ENCODE data around the gene INPPL1.

The INPPL1 gene

GRCh38 chr11:72233056-72233772, 8.6 kb downstream of the INPPL1 start:
- H3K79me2 ChIP-seq (ENCODE audit: insufficient read depth, low read length), result no peaks in the 10 kb centered on the region
- no peak overlapping the region for H3K9ac ChIP-seq (ENCODE audit: low read depth, low read length)
- no peak overlapping the region for H2AFZ ChIP-seq (ENCODE audit: low read depth, low read length)
- TF ChIP-seq CTCF (IDR thresholded peaks at IDR 0.05; ENCODE audit: borderline replicate concordance, extremely low read depth, low read length, poor library complexity, severe bottlenecking), result no peak
- no peak for TF ChIP-seq EZH2 (IDR thresholded peaks at IDR 0.05; ENCODE audit: borderline replicate concordance, low read depth, low read length, severe bottlenecking)
- no peaks in the 10 kb centered on the region for H3K9me3 ChIP-seq (ENCODE audit: insufficient read depth, low read length, severe bottlenecking)
- no peak overlapping the region for H3K27ac ChIP-seq (ENCODE audit: low read length)
- no peak overlapping the region for H3K4me2 ChIP-seq (ENCODE audit: insufficient read depth, low read length)
- ATAC-seq (ENCODE audit: insufficient read depth, low read depth), result no peak
- no peak overlapping the region for H3K4me3 ChIP-seq (ENCODE audit: low read depth in 1 of 2, low read length in 2 of 2)
- H4K20me1 ChIP-seq (ENCODE audit: insufficient read depth, low read length), result peaks cover 33% of the 10 kb centered on the region
- H3K27me3 ChIP-seq (ENCODE audit: insufficient read depth, low read length, poor library complexity), result no peaks in the 10 kb centered on the region
- H3K36me3 ChIP-seq (ENCODE audit: insufficient read depth, low read length), result peaks cover 100% of the 10 kb centered on the region
- DNase-seq, result no peak
- no peaks in the 10 kb centered on the region for H3K4me1 ChIP-seq (ENCODE audit: insufficient read depth, low read length)

- Histone ChIP-seq H3K27me3 (ENCODE audit: insufficient read depth, low read length, poor library complexity) (no peaks in the 10 kb centered on the region), H3K4me1 (ENCODE audit: insufficient read depth, low read length) (no peaks in the 10 kb centered on the region), H3K79me2 (ENCODE audit: insufficient read depth, low read length) (no peaks in the 10 kb centered on the region), H3K4me3 (ENCODE audit: low read depth in 1 of 2, low read length in 2 of 2) (no peak overlapping the region), H3K9ac (ENCODE audit: low read depth, low read length) (no peak overlapping the region), H3K36me3 (ENCODE audit: insufficient read depth, low read length) (peaks cover 96% of the 10 kb centered on the region), H3K4me2 (ENCODE audit: insufficient read depth, low read length) (no peak overlapping the region), H2AFZ (ENCODE audit: low read depth, low read length) (no peak overlapping the region), H4K20me1 (ENCODE audit: insufficient read depth, low read length) (peaks cover 34% of the 10 kb centered on the region), H3K27ac (ENCODE audit: low read length) (no peak overlapping the region), H3K9me3 (ENCODE audit: insufficient read depth, low read length, severe bottlenecking) (no peaks in the 10 kb centered on the region)
- TF ChIP-seq EZH2 (IDR thresholded peaks at IDR 0.05; ENCODE audit: borderline replicate concordance, low read depth, low read length, severe bottlenecking) (no peak), CTCF (IDR thresholded peaks at IDR 0.05; ENCODE audit: borderline replicate concordance, extremely low read depth, low read length, poor library complexity, severe bottlenecking) (no peak)
- DNase-seq (no peak), ATAC-seq (ENCODE audit: insufficient read depth, low read depth) (no peak)
These were observed 9.4 kb downstream of the INPPL1 start for GRCh38 chr11:72233773-72234513.

- H3K9me3 ChIP-seq (ENCODE audit: insufficient read depth, low read length, severe bottlenecking), result no peaks in the 10 kb centered on the region
- no peaks in the 10 kb centered on the region for H3K4me1 ChIP-seq (ENCODE audit: insufficient read depth, low read length)
- H3K27me3 ChIP-seq (ENCODE audit: insufficient read depth, low read length, poor library complexity), result no peaks in the 10 kb centered on the region
- DNase-seq (no peak), ATAC-seq (ENCODE audit: insufficient read depth, low read depth) (no peak)
- H3K4me3 ChIP-seq (ENCODE audit: low read depth in 1 of 2, low read length in 2 of 2), result no peak overlapping the region
- peaks cover 91% of the 10 kb centered on the region for H3K36me3 ChIP-seq (ENCODE audit: insufficient read depth, low read length)
- no peaks in the 10 kb centered on the region for H3K79me2 ChIP-seq (ENCODE audit: insufficient read depth, low read length)
- no peak overlapping the region for H3K9ac ChIP-seq (ENCODE audit: low read depth, low read length)
- H4K20me1 ChIP-seq (ENCODE audit: insufficient read depth, low read length), result peaks cover 30% of the 10 kb centered on the region
- no peak overlapping the region for H2AFZ ChIP-seq (ENCODE audit: low read depth, low read length)
- no peak overlapping the region for H3K4me2 ChIP-seq (ENCODE audit: insufficient read depth, low read length)
- no peak for TF ChIP-seq EZH2 (IDR thresholded peaks at IDR 0.05; ENCODE audit: borderline replicate concordance, low read depth, low read length, severe bottlenecking)
- TF ChIP-seq CTCF (IDR thresholded peaks at IDR 0.05; ENCODE audit: borderline replicate concordance, extremely low read depth, low read length, poor library complexity, severe bottlenecking), result no peak
- no peak overlapping the region for H3K27ac ChIP-seq (ENCODE audit: low read length)
These were observed 9.9 kb downstream of the INPPL1 start for GRCh38 chr11:72234514-72234830.
